Measurements from ENCODE around the gene PRPF40A. TPM values are rescaled to one million over a fixed set of nuclear protein-coding genes. Genes with fewer than 3 reads are reported as not detected.

PRPF40A gene
- total and polyA plus RNA-seq, 11 donors: 9.8 to 53.5 (median 34.3) TPM

GRCh38 chr2:152613235-152613634 is 104.0 kb downstream of the PRPF40A start:
- no peak overlapping the region for H3K4me3 ChIP-seq
- DNase-seq (no peak), ATAC-seq (no peak)
- H3K27me3 ChIP-seq: no peaks in the 10 kb centered on the region
- peak overlapping the region in 1 of 12 donors; percentile 93 for H3K27ac ChIP-seq
- intact Hi-C loops (cut with DNase I): loop anchor here in 1 of 10 donors (10.0 kb wide), 1 partner anchor 278 kb away; the partner anchor contains the start of gene FMNL2
- WGBS, 4 donors: 87 to 99% (median 95%) methylated on average over 2 of the region's 2 CpGs
- H3K4me1 ChIP-seq: peaks cover 0 to 32% (median 5%) of the 10 kb centered on the region in 12 donors
- TF ChIP-seq CTCF (IDR thresholded peaks at IDR 0.05) (no peak), POLR2A (IDR thresholded peaks at IDR 0.05) (no peak)
- H3K36me3 ChIP-seq: peaks cover 0 to 42% (median 24%) of the 10 kb centered on the region in 9 donors
- no peaks in the 10 kb centered on the region for H3K9me3 ChIP-seq

- peak overlapping the region in 2 of 12 donors; percentile 13 to 36 for H3K4me3 ChIP-seq
- H3K27ac ChIP-seq: peak overlapping the region in 8 of 12 donors; percentile 10 to 93 (median 46)
- WGBS, 4 donors: 64 to 79% (median 69%) methylated on average over 5 of the region's 5 CpGs
- peak in 4 of 5 donors; percentile 29 to 55 (median 40) for DNase-seq
- TF ChIP-seq POLR2A (IDR thresholded peaks at IDR 0.05): no peak
- no peak for TF ChIP-seq CTCF (IDR thresholded peaks at IDR 0.05)
- no peaks in the 10 kb centered on the region for H3K9me3 ChIP-seq
- no peaks in the 10 kb centered on the region for H3K27me3 ChIP-seq
- intact Hi-C loops (cut with DNase I): loop anchor here in 1 of 10 donors (10.0 kb wide), 1 partner anchor 277 kb away; the partner anchor contains the start of gene FMNL2
- H3K4me1 ChIP-seq: peaks cover 0 to 32% (median 5%) of the 10 kb centered on the region in 12 donors
- H3K36me3 ChIP-seq: peaks cover 0 to 26% (median 8%) of the 10 kb centered on the region in 9 donors
- ATAC-seq: peak; percentile 79 to 93 (median 92)
These were observed 105.6 kb downstream of the PRPF40A start for GRCh38 chr2:152611458-152612231.

GRCh38 chr2:152609699-152610098 is 107.6 kb downstream of the PRPF40A start:
- Histone ChIP-seq H3K27me3 (no peaks in the 10 kb centered on the region), H3K9me3 (no peaks in the 10 kb centered on the region), H3K4me1 (peaks cover 0 to 32% (median 5%) of the 10 kb centered on the region in 12 donors), H3K27ac (no peak overlapping the region), H3K36me3 (peaks cover 0 to 8% (median 0%) of the 10 kb centered on the region in 9 donors), H3K4me3 (no peak overlapping the region)
- WGBS, 4 donors: 90 to 96% (median 94%) methylated on average over 1 of the region's 1 CpG
- ATAC-seq (no peak), DNase-seq (no peak)
- intact Hi-C loops (cut with DNase I): loop anchor here in 1 of 10 donors (10.0 kb wide), 1 partner anchor 275 kb away; the partner anchor contains the start of gene FMNL2
- TF ChIP-seq POLR2A (IDR thresholded peaks at IDR 0.05): no peak
- TF ChIP-seq CTCF (IDR thresholded peaks at IDR 0.05): no peak

- Histone ChIP-seq H3K27ac (no peak overlapping the region), H3K4me1 (peaks cover 0 to 32% (median 5%) of the 10 kb centered on the region in 12 donors), H3K27me3 (no peaks in the 10 kb centered on the region), H3K4me3 (no peak overlapping the region), H3K36me3 (peaks cover 0 to 8% (median 0%) of the 10 kb centered on the region in 9 donors), H3K9me3 (no peaks in the 10 kb centered on the region)
- ATAC-seq: no peak
- no peak for TF ChIP-seq CTCF (IDR thresholded peaks at IDR 0.05)
- TF ChIP-seq POLR2A (IDR thresholded peaks at IDR 0.05): no peak
- WGBS, 4 donors: 69 to 77% (median 74%) methylated on average over 2 of the region's 2 CpGs
- intact Hi-C loops (cut with DNase I): no loop called here
- no peak for DNase-seq
These were observed 108.1 kb downstream of the PRPF40A start for GRCh38 chr2:152609154-152609553.

Measured in heart left ventricle (tissue), 16 donors.